Colon (tissue), 2 donors: ENCODE results near the gene UNC5B.

Source experiments
- FAIRE-seq: peaks from 2 replicates; lab custom pipeline; 2012; peaks lifted over from hg19 to GRCh38; lab: Jason Lieb, UNC
- donor health status: control.
- donor health status: control.

UNC5B gene

GRCh38 chr10:71321386-71321785 is 109.0 kb downstream of the UNC5B start:
- no peak for FAIRE-seq

- FAIRE-seq, result no peak
Observed at GRCh38 chr10:71323407-71323806, 111.0 kb downstream of the UNC5B start.

- FAIRE-seq, result no peak
Observed at GRCh38 chr10:71324743-71325142, 112.4 kb downstream of the UNC5B start.

GRCh38 chr10:71325267-71325666 is 112.9 kb downstream of the UNC5B start:
- no peak for FAIRE-seq

GRCh38 chr10:71326464-71326881 is 114.1 kb downstream of the UNC5B start:
- FAIRE-seq, result no peak

- no peak for FAIRE-seq
Observed at GRCh38 chr10:71330789-71331404, 118.5 kb downstream of the UNC5B start.

DNA sequence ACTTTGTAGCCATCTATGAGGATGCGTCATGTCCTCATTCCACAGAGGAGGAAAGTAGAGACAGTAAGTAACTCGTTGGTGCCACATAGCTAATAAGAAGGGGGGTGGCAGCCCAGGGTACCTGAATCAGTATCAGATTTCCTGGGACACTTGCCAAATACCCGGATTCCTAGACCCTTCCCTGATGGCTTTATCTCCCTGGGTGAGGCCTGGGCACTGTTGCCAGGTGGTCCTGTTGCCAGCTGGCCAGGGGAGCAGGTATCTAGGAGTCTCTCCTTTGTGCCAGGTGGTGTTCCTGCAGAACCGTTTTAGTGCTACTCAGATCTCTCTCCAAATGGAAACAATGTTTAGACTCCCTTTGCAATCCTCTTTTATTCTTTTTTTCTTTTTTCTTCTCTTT is 119.4 kb downstream of the UNC5B start:
- no peak for FAIRE-seq

DNA sequence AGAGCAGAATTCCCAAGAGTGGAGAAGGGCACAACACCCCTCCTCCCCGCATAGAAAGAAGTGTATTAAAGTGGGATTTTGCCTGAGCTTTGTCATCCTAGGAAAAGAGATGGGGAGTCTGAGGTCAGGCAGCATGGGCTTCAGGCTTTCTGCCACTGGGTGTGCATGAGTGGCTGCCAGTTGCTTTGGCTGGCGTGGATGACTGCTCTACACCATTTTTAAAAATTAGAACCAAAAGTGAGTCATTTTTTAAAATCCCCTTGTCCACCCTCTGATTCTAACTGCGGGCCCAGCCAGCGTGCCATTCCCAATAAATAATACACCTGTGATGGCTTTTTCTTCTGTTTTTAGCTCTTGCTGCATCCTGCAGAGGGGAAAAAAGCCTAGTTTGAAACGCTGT is 120.1 kb downstream of the UNC5B start:
- no peak for FAIRE-seq

DNA sequence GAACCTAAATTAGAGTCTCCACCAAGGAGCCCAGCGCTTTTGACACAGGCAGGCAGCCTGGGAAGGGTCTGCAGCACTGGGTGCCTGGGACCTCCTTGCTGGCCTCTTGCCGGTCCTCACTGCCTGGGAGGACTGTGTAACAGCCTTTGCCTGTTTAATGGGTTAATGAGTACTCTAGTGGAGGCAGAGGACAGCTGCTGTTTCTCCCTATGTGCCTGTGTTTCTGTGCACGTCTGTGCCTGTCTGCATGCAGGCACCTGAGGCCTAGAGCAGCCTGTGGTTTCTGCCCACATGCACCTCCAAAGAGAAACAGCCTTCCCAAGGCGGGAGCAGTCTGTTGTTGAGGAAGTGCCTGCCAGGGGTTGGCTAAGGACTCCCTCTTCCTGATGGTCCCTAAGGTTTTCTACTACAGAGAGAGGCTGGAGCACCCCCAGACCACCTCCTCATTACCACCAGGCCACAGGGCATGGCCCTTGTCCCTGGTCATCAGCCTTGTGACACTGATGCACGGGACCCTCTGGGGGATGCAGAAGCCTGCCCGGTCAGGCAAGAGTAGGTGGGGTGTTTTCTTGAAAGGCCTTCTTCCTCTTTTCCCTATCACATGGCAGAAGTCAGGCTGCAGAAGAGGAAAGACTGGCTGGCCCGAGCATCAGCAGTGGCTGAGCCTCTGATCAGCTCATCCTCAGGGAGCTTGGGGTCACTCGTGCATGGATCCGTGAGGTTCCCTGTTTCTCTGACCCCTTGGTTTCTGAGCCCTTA is 120.9 kb downstream of the UNC5B start:
- FAIRE-seq, result no peak

GRCh38 chr10:71334221-71334791 is 121.9 kb downstream of the UNC5B start:
- no peak for FAIRE-seq

GRCh38 chr10:71335173-71335708 is 122.9 kb downstream of the UNC5B start:
- FAIRE-seq, result no peak

DNA sequence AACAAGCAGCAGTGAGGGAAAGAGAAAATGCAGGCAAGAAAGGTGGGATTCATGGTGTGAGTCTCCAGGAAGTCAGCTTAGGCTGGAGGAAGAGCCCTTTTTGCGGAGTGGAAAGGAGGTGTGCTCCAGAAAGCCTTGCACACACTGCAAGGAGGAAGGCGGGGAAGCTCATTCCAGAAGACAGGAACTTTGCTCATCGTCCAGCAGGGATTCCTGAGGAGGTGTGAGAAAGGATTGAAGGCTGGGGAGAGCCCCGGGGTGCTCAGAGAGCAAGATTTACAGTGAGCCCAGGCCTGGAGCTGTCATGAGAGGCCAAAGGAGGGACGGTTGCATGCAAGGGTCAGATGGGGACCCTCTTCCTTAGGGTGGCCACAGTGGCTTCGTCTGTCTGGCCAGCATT is 124.3 kb downstream of the UNC5B start:
- no peak for FAIRE-seq

- no peak for FAIRE-seq
Observed at GRCh38 chr10:71337219-71337701, 124.9 kb downstream of the UNC5B start.

DNA sequence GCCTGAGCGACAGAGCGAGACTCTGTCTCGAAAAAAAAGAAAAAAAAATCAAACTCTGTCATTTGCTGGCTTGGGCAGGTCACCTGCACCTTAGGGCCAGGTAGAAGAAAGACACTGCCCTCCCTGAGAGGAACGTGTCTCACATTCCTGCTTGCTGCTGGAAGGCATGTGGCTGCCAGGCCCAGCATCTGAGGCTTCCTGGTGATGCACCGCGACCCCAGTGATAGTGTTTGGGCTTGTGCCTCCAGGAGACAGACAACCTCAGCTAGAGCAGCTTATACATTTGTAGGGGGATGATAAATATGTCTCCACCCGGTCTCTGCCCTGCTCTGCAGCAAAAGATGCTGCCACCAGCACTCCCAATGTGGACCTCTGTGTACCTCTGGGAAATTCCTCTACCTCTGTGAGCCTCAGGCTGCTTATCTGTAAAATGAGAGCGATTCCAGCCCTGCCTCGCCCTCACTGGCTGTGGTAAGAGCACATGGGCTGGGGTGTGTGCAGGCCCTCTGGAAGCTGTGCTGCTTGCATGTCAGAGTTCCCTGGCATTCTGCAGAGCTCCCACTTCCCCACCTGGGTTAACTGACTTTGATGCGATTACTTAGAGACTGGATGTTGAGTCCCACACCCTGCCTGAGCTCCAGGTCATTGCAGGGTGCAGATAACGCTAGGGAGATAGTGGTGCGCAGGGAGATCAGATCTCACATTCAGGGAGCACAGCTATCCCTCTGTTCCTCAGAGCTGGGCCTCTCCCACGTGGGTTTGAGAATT is 126.5 kb downstream of the UNC5B start:
- no peak for FAIRE-seq

GRCh38 chr10:71339796-71340589 is 127.6 kb downstream of the UNC5B start:
- FAIRE-seq, result no peak

- no peak for FAIRE-seq
Observed at GRCh38 chr10:71342573-71343391, 130.4 kb downstream of the UNC5B start.

DNA sequence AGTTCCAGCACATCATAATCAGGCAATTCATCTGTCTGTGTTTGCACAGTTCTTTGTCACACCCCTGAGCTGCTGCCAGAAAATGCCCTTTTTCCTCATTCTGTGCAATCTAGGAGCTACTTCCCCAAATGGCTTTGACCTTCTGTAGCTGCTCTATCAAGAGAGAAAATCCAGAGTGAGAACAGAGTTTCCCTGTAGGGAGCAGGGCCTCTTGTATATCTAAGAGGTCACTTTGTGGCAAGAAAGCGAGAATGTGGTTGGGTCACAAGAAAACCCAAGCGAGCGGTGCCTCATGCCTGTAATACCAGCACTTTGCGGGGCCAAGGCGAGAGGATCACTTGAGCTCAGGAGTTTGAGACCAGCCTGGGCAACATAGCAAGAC is 131.0 kb downstream of the UNC5B start:
- FAIRE-seq, result no peak

- no peak for FAIRE-seq
Observed at GRCh38 chr10:71344154-71344925, 132.0 kb downstream of the UNC5B start.

- no peak for FAIRE-seq
Observed at GRCh38 chr10:71344993-71345480, 132.7 kb downstream of the UNC5B start.

GRCh38 chr10:71345694-71346093 is 133.3 kb downstream of the UNC5B start:
- no peak for FAIRE-seq
